Endothelial cell of umbilical vein (primary cell): ENCODE data around the gene ASPSCR1. TPM values are rescaled to one million over a fixed set of nuclear protein-coding genes. Genes with fewer than 3 reads are reported as not detected.

Experiments
- BruUV-seq: library from RNA; stranded (reverse); fragments of 400-500 nt; replicated peaks from 2 replicates; lab custom pipeline; 2021; lab: Mats Ljungman, UMichigan
- CTCF ChIA-PET: fragments of 300-600, 350-600 bp; sonication (Branson Sonifier 250); formaldehyde crosslinking; loops from one replicate; lab custom pipeline; 2021; ENCODE audit warnings: antibody characterized with exemption, inconsistent platforms; lab: Charles Lee
- POLR2A ChIA-PET: fragments of 300-600, 350-600 bp; sonication (Branson Sonifier 250); formaldehyde crosslinking; loops from one replicate; lab custom pipeline; 2021; ENCODE audit warnings: antibody characterized with exemption, inconsistent platforms; lab: Charles Lee
- DNase-seq: peaks from one replicate; pipeline ENCODE4 v3.0.0-alpha.2; 2011; ENCODE audit warnings: low read depth, low spot score
- FAIRE-seq: peaks from 2 replicates; lab custom pipeline; 2011; peaks lifted over from hg19 to GRCh38; lab: Jason Lieb, UNC
- H2AFZ ChIP-seq: 2 replicates; pipeline ENCODE4 v1.6.0; 2012; ENCODE audit warnings: low read depth, low read length, control low read depth, inconsistent platforms
- H3K27ac ChIP-seq: 2 replicates; pipeline ENCODE4 v1.5.1; 2011; ENCODE audit warnings: low read depth, mild to moderate bottlenecking, control low read depth, low read length, moderate library complexity; ENCODE audit not compliant: insufficient read depth
- H3K27me3 ChIP-seq, 2 experiments: 2 replicates each; pipeline versions ENCODE4 v1.6.0 to v1.6.1; 2011; ENCODE audit warnings: low read length in 2 of 2, mixed read lengths in 1 of 2; ENCODE audit not compliant: control insufficient read depth in 2 of 2, insufficient read depth in 2 of 2
- H3K36me3 ChIP-seq, 2 experiments: 2 replicates in 1 of 2; 3 replicates in 1 of 2; pipeline ENCODE4 v1.5.1; 2011; ENCODE audit warnings: low read length in 2 of 2, mild to moderate bottlenecking in 1 of 2, moderate library complexity in 1 of 2; ENCODE audit not compliant: control insufficient read depth in 2 of 2, insufficient read depth in 2 of 2; ENCODE audit errors: extremely low read depth in 1 of 2
- H3K4me1 ChIP-seq: 3 replicates; pipeline ENCODE4 v1.5.1; 2011; ENCODE audit warnings: mild to moderate bottlenecking, low read length; ENCODE audit not compliant: control insufficient read depth, insufficient read depth; ENCODE audit errors: extremely low read depth
- H3K4me2 ChIP-seq: 2 replicates; pipeline ENCODE4 v1.6.1; 2011; ENCODE audit warnings: low read length, control low read depth, mixed read lengths; ENCODE audit not compliant: insufficient read depth
- H3K4me3 ChIP-seq, 3 experiments: fragments of 200-600 bp in 1 of 3; sonication (generic), shearing (Covaris generic) in 1 of 3; replicated peaks in 1 of 3; 2 replicates each; pipeline ENCODE4 v1.5.1; 2011 to 2016; ENCODE audit warnings: control low read depth in 3 of 3, low read length in 3 of 3, mild to moderate bottlenecking in 2 of 3, inconsistent platforms in 1 of 3, low read depth in 1 of 3, moderate library complexity in 1 of 3; ENCODE audit not compliant: insufficient read depth in 1 of 3
- H3K79me2 ChIP-seq: 2 replicates; pipeline ENCODE4 v1.6.0; 2012; ENCODE audit warnings: low read length, inconsistent platforms; ENCODE audit not compliant: control insufficient read depth, insufficient read depth
- H3K9ac ChIP-seq: replicated peaks from 2 replicates; pipeline ENCODE3; 2011; ENCODE audit warnings: low read length, control low read depth; ENCODE audit not compliant: insufficient read depth; ENCODE audit errors: extremely low read depth
- H3K9me1 ChIP-seq: replicated peaks from 3 replicates; pipeline ENCODE4 v1.6.0; 2011; ENCODE audit warnings: mild to moderate bottlenecking, low read length; ENCODE audit not compliant: control insufficient read depth, insufficient read depth; ENCODE audit errors: extremely low read depth
- H3K9me3 ChIP-seq: replicated peaks from 2 replicates; pipeline ENCODE4 v1.5.1; 2012; ENCODE audit warnings: low read length, inconsistent platforms; ENCODE audit not compliant: control insufficient read depth, insufficient read depth
- H4K20me1 ChIP-seq: replicated peaks from 2 replicates; pipeline ENCODE3; 2011; ENCODE audit warnings: mild to moderate bottlenecking, low read length; ENCODE audit not compliant: control insufficient read depth, insufficient read depth; ENCODE audit errors: extremely low read depth
- EZH2 ChIP-seq: IDR thresholded peaks from 2 replicates; pipeline ENCODE4 v1.6.1; 2012; ENCODE audit warnings: borderline replicate concordance, low read depth, mild to moderate bottlenecking, moderate library complexity, low read length, inconsistent platforms; ENCODE audit not compliant: severe bottlenecking
- FOS ChIP-seq: IDR thresholded peaks from 2 replicates; pipeline ENCODE4 v1.6.1; 2011; ENCODE audit warnings: mild to moderate bottlenecking, low read length, moderate library complexity, borderline replicate concordance; ENCODE audit not compliant: insufficient read depth
- GATA2 ChIP-seq: IDR thresholded peaks from 2 replicates; pipeline ENCODE4 v1.7.0; 2011; ENCODE audit warnings: low read depth, mild to moderate bottlenecking, moderate library complexity, mixed read lengths, low read length; ENCODE audit not compliant: insufficient read length, insufficient read depth
- JUN ChIP-seq: IDR thresholded peaks from 2 replicates; pipeline ENCODE4 v1.6.1; 2011; ENCODE audit warnings: borderline replicate concordance, low read depth; ENCODE audit not compliant: insufficient read length, insufficient read depth
- MYC ChIP-seq: IDR thresholded peaks from one replicate; pipeline ENCODE4 v1.6.1; 2011; ENCODE audit warnings: mild to moderate bottlenecking, low read depth, low read length
- POLR2A ChIP-seq: IDR thresholded peaks from 2 replicates; pipeline ENCODE4 v1.6.1; 2012; ENCODE audit warnings: low read depth, mild to moderate bottlenecking, control low read depth, low read length
- POLR2AphosphoS5 ChIP-seq: IDR thresholded peaks from 2 replicates; pipeline ENCODE4 v1.6.1; 2012; ENCODE audit warnings: low read depth, mild to moderate bottlenecking, control low read depth, low read length, moderate library complexity; ENCODE audit not compliant: insufficient read depth
- dilution Hi-C: fragments of 300-500 bp; cut with MboI; formaldehyde crosslinking; loops from one replicate; pipeline ENCODE4 v1.15.0; 2019; ENCODE audit warnings: low sequenced_read_pairs; ENCODE audit not compliant: extremely low pct_ligation_motif_present
- intact Hi-C: fragments of 100-400 bp; cut with micrococcal nuclease; formaldehyde crosslinking; loops from one replicate; pipeline ENCODE4 v1.10.0; 2022
- polyA plus RNA-seq, 4 experiments: library from polyadenylated mRNA; depleted of rRNA in 3 of 4; stranded (reverse) in 3 of 4; unstranded in 1 of 4; fragments of >200 nt; gene quantifications; 2 replicates each; pipeline versions ENCODE4 v1.2.1 to v1.2.3, GENCODE V29; 2011 to 2012; ENCODE audit warnings: missing spikeins in 1 of 4
- total RNA-seq: library from RNA; stranded (reverse); gene quantifications from 2 replicates; pipeline ENCODE4 v1.2.3, GENCODE V29; 2021
- TF ChIP-seq, protein P1 (sequence below): IDR thresholded peaks from 2 replicates; pipeline ENCODE4 v1.6.1; 2011; ENCODE audit not compliant: insufficient read depth, insufficient read length
- TF ChIP-seq, protein P2 (sequence below), 2 donors: IDR thresholded peaks; 1 replicate in 1 of 2; 2 replicates in 1 of 2; pipeline ENCODE4 v1.5.1; 2011; ENCODE audit warnings: low read length in 2 of 2, mild to moderate bottlenecking in 2 of 2, moderate library complexity in 2 of 2, control low read depth in 1 of 2, inconsistent platforms in 1 of 2, low read depth in 1 of 2; ENCODE audit not compliant: insufficient read depth in 1 of 2; ENCODE audit errors: extremely low read depth in 1 of 2

ASPSCR1 gene
- total and polyA plus RNA-seq, 2 donors (not counting 3 experiments of a cell fraction or from before 2014, with no cell fraction given), result 24.8 to 36.5 TPM

DNA sequence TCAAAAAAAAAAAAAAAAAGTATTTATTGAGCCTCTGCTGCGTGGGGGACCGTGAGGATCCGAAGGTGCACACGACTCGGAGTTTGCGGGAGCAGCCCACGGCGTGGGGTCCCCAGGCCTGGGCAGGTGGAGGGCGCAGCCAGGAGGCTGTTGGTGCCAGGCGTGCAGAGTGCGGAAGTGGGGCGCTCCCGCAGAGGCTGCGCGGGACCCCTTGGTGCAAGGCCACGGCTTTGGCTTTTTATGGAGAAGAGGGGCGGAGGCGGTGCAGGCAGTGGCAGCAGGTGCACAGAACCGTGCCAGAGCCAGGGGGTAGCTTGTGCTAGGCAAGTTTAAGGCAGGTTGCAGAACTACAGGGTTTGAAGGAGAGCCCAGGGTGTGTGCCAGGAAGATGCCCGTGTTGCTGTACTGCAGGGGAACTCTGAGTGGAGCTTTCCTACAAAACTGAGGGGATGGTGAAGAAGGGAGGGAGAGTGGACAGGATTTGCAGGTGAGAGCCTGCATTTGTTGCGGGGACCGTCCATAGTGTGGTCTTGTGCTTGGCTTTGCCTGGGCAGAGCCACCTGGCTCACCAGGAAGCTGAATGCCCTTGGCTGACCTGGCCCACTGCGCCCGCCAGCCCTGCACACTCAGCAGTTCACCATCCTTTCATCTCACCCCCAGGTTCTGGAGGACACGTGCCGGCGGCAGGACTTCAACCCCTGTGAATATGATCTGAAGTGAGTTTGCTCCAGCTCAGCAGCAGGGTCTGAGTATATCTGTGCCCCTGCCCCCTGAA lies 1.3 kb downstream of the ASPSCR1 start:
- DNase-seq, result no peak
- no peak overlapping the region for H3K9ac ChIP-seq
- peaks cover 0 to 2% of the 10 kb centered on the region in 2 experiments for H3K36me3 ChIP-seq
- dilution Hi-C loops (no loop called here), intact Hi-C loops (loop anchor here (1.0 to 5.0 kb wide), 4 partner anchors 25 to 119 kb away; partner anchors contain the start of genes CENPX, FASN, LRRC45 and PYCR1)
- ChIA-PET POLR2A (interaction anchor here (0.7 kb wide), 1 partner anchor 25 kb away, joined by 3 read pairs; no protein-coding TSS in a partner anchor), CTCF (interaction anchor here (0.9 to 1.8 kb wide), 3 partner anchors 16 to 41 kb away, joined by 3 to 6 read pairs (median 3); no protein-coding TSS in a partner anchor)
- no TSS peak for BruUV-seq
- TF ChIP-seq EZH2 (no peak), FOS (no peak), POLR2AphosphoS5 (no peak), POLR2A (no peak), MYC (no peak), GATA2 (no peak), JUN (no peak)
- TF ChIP-seq, protein P1, sequence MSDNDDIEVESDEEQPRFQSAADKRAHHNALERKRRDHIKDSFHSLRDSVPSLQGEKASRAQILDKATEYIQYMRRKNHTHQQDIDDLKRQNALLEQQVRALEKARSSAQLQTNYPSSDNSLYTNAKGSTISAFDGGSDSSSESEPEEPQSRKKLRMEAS, result no peak
- TF ChIP-seq, protein P2, sequence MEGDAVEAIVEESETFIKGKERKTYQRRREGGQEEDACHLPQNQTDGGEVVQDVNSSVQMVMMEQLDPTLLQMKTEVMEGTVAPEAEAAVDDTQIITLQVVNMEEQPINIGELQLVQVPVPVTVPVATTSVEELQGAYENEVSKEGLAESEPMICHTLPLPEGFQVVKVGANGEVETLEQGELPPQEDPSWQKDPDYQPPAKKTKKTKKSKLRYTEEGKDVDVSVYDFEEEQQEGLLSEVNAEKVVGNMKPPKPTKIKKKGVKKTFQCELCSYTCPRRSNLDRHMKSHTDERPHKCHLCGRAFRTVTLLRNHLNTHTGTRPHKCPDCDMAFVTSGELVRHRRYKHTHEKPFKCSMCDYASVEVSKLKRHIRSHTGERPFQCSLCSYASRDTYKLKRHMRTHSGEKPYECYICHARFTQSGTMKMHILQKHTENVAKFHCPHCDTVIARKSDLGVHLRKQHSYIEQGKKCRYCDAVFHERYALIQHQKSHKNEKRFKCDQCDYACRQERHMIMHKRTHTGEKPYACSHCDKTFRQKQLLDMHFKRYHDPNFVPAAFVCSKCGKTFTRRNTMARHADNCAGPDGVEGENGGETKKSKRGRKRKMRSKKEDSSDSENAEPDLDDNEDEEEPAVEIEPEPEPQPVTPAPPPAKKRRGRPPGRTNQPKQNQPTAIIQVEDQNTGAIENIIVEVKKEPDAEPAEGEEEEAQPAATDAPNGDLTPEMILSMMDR (IDR thresholded peaks at IDR 0.05; ENCODE audit: extremely low read depth in 1 of 2, insufficient read depth in 1 of 2, low read depth in 1 of 2, low read length in 2 of 2), result no peak
- no peaks in the 10 kb centered on the region for H3K9me1 ChIP-seq
- no peaks in the 10 kb centered on the region for H4K20me1 ChIP-seq
- no peaks in the 10 kb centered on the region for H3K9me3 ChIP-seq
- H3K27me3 ChIP-seq, result no peaks in the 10 kb centered on the region
- no peak overlapping the region for H2AFZ ChIP-seq
- no peak for FAIRE-seq
- no peak overlapping the region for H3K27ac ChIP-seq
- H3K4me2 ChIP-seq, result no peak overlapping the region
- peaks cover 5% of the 10 kb centered on the region for H3K4me1 ChIP-seq
- H3K79me2 ChIP-seq, result no peaks in the 10 kb centered on the region
- H3K4me3 ChIP-seq, result no peak overlapping the region
